ENCODE data around the gene SESTD1.

SESTD1 gene

GRCh38 chr2:179082697-179083096, 181.9 kb downstream of the SESTD1 start:
- Histone ChIP-seq H3K4me3 (ENCODE audit: low read length, poor library complexity, severe bottlenecking) (no peak overlapping the region), H2AFZ (ENCODE audit: low read length) (no peak overlapping the region), H3K9me2 (replicated peaks; ENCODE audit: low read depth, low read length) (no peaks in the 10 kb centered on the region), H3K79me2 (ENCODE audit: insufficient read depth, low read length) (no peaks in the 10 kb centered on the region), H3K27me3 (ENCODE audit: insufficient read depth, low read length, poor library complexity, severe bottlenecking) (no peaks in the 10 kb centered on the region), H3K36me3 (ENCODE audit: insufficient read depth, low read length) (no peaks in the 10 kb centered on the region), H3K9ac (ENCODE audit: low read depth, low read length, poor library complexity, severe bottlenecking) (no peak overlapping the region), H3K4me2 (ENCODE audit: low read depth, low read length, poor library complexity, severe bottlenecking) (no peak overlapping the region), H3K9me3 (ENCODE audit: insufficient read depth, low read depth, low read length) (no peaks in the 10 kb centered on the region; the same call in 1 of the 2 replicates), H3K4me1 (ENCODE audit: insufficient read depth, low read length, poor library complexity, severe bottlenecking) (peaks cover 6% of the 10 kb centered on the region), H3F3A (ENCODE audit: low read depth) (no peaks in the 10 kb centered on the region), H4K20me1 (ENCODE audit: insufficient read depth, low read length, poor library complexity, severe bottlenecking) (no peaks in the 10 kb centered on the region)
- TF ChIP-seq CTCF (conservative IDR thresholded peaks at IDR 0.05; ENCODE audit: low read length) = no peak
- no peak for TF ChIP-seq EZH2phosphoT487 (IDR thresholded peaks at IDR 0.05; ENCODE audit: borderline replicate concordance)

DNA sequence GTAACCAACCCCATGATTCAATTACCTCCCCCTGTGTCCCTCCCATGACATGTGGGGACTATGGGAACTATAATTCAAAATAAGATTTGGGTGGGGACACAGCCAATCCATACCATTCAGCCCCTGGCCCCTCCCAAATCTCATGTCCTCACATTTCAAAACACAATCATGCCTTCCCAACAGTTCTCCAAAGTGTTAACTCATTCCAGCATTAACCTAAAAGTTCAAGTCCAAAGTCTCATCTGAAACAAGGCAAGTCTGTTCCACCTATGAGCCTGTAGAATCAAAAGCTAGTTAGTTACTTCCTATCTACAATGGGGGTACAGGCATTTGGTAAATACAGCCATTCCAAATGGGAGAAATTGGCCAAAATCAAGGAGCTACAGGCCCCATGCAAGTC, 182.7 kb downstream of the SESTD1 start:
- Histone ChIP-seq H3K9ac (ENCODE audit: low read depth, low read length, poor library complexity, severe bottlenecking) (no peak overlapping the region), H2AFZ (ENCODE audit: low read length) (no peak overlapping the region), H3K79me2 (ENCODE audit: insufficient read depth, low read length) (no peaks in the 10 kb centered on the region), H3K36me3 (ENCODE audit: insufficient read depth, low read length) (no peaks in the 10 kb centered on the region), H3F3A (ENCODE audit: low read depth) (no peaks in the 10 kb centered on the region), H3K4me2 (ENCODE audit: low read depth, low read length, poor library complexity, severe bottlenecking) (no peak overlapping the region), H3K4me1 (ENCODE audit: insufficient read depth, low read length, poor library complexity, severe bottlenecking) (peaks cover 6% of the 10 kb centered on the region), H3K9me3 (ENCODE audit: insufficient read depth, low read depth, low read length) (peaks cover 3% of the 10 kb centered on the region; the same call in 1 of the 2 replicates), H3K27me3 (ENCODE audit: insufficient read depth, low read length, poor library complexity, severe bottlenecking) (no peaks in the 10 kb centered on the region), H4K20me1 (ENCODE audit: insufficient read depth, low read length, poor library complexity, severe bottlenecking) (no peaks in the 10 kb centered on the region), H3K9me2 (replicated peaks; ENCODE audit: low read depth, low read length) (no peaks in the 10 kb centered on the region), H3K4me3 (ENCODE audit: low read length, poor library complexity, severe bottlenecking) (no peak overlapping the region)
- TF ChIP-seq CTCF (conservative IDR thresholded peaks at IDR 0.05; ENCODE audit: low read length) (no peak), EZH2phosphoT487 (IDR thresholded peaks at IDR 0.05; ENCODE audit: borderline replicate concordance) (no peak)

DNA sequence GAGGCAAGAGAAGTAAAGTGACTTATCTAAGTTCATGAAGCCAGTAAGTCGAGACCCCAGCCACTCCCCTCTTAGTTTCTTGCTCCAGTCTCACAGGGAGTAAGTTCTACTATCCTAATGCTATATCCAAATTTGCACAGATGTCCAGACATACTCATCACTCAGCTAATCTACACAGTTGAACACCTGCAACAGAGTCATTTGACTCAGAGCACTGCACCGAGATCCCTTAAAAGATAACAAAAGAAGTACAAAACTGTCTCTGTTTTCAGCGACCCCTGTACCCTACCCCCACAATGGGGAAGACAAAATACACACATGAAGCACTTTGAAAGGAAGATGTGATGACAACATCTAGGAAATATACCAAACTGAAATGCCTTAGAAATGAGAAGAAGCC, 192.1 kb downstream of the SESTD1 start:
- H3K79me2 ChIP-seq (ENCODE audit: insufficient read depth, low read length) = no peaks in the 10 kb centered on the region
- no peaks in the 10 kb centered on the region for H3F3A ChIP-seq (ENCODE audit: low read depth)
- no peak overlapping the region for H3K4me3 ChIP-seq (ENCODE audit: low read length, poor library complexity, severe bottlenecking)
- H3K27me3 ChIP-seq (ENCODE audit: insufficient read depth, low read length, poor library complexity, severe bottlenecking) = no peaks in the 10 kb centered on the region
- no peaks in the 10 kb centered on the region for H3K36me3 ChIP-seq (ENCODE audit: insufficient read depth, low read length)
- no peaks in the 10 kb centered on the region for H3K9me2 ChIP-seq (replicated peaks; ENCODE audit: low read depth, low read length)
- H3K9ac ChIP-seq (ENCODE audit: low read depth, low read length, poor library complexity, severe bottlenecking) = no peak overlapping the region
- H3K4me2 ChIP-seq (ENCODE audit: low read depth, low read length, poor library complexity, severe bottlenecking) = no peak overlapping the region
- TF ChIP-seq EZH2phosphoT487 (IDR thresholded peaks at IDR 0.05; ENCODE audit: borderline replicate concordance) = no peak
- no peak for TF ChIP-seq CTCF (conservative IDR thresholded peaks at IDR 0.05; ENCODE audit: low read length)
- H2AFZ ChIP-seq (ENCODE audit: low read length) = no peak overlapping the region
- no peaks in the 10 kb centered on the region for H3K4me1 ChIP-seq (ENCODE audit: insufficient read depth, low read length, poor library complexity, severe bottlenecking)
- H4K20me1 ChIP-seq (ENCODE audit: insufficient read depth, low read length, poor library complexity, severe bottlenecking) = no peaks in the 10 kb centered on the region
- H3K9me3 ChIP-seq (ENCODE audit: insufficient read depth, low read depth, low read length) = peaks cover 2% of the 10 kb centered on the region; the same call in 1 of the 2 replicates

Data from Loucy (cell line).